Small intestine (tissue), 7 donors: ENCODE data around the gene S1PR2. TPM values are rescaled to one million over a fixed set of nuclear protein-coding genes. Genes with fewer than 3 reads are reported as not detected.

Experiments used
- DNase-seq, 2 donors: peaks; one replicate each; pipeline versions ENCODE4 v3.0.0 to v3.0.0-alpha.2; 2013
- FAIRE-seq: peaks from 2 replicates; lab custom pipeline; 2012; peaks lifted over from hg19 to GRCh38; lab: Jason Lieb, UNC
- H3K27ac ChIP-seq, 3 donors: one replicate each; pipeline ENCODE4 v1.5.1; 2013; ENCODE audit warnings: low read length in 2 of 3, mild to moderate bottlenecking in 2 of 3, control low read depth in 1 of 3, inconsistent platforms in 1 of 3, low read depth in 1 of 3, moderate library complexity in 1 of 3
- H3K27me3 ChIP-seq, 3 donors: one replicate each; pipeline ENCODE4 v1.6.1; 2013; ENCODE audit warnings: low read length in 3 of 3, inconsistent platforms in 1 of 3; ENCODE audit not compliant: control insufficient read depth in 3 of 3, insufficient read depth in 3 of 3
- H3K36me3 ChIP-seq, 3 donors: one replicate each; pipeline ENCODE4 v1.6.1; 2013; ENCODE audit warnings: low read length in 3 of 3, inconsistent platforms in 1 of 3, low read depth in 1 of 3, mild to moderate bottlenecking in 1 of 3, moderate library complexity in 1 of 3; ENCODE audit not compliant: control insufficient read depth in 3 of 3, insufficient read depth in 2 of 3
- H3K4me1 ChIP-seq, 3 donors: one replicate each; pipeline ENCODE4 v1.6.1; 2013; ENCODE audit warnings: low read length in 2 of 3, inconsistent platforms in 1 of 3, low read depth in 1 of 3, mild to moderate bottlenecking in 1 of 3, moderate library complexity in 1 of 3; ENCODE audit not compliant: control insufficient read depth in 3 of 3, insufficient read depth in 2 of 3
- H3K4me3 ChIP-seq, 3 donors: one replicate each; pipeline ENCODE4 v1.5.1; 2013; ENCODE audit warnings: low read length in 3 of 3, control low read depth in 1 of 3, inconsistent platforms in 1 of 3, low read depth in 1 of 3, mild to moderate bottlenecking in 1 of 3, moderate library complexity in 1 of 3
- H3K9me3 ChIP-seq, 2 donors: one replicate each; pipeline ENCODE4 v1.6.1; 2013; ENCODE audit warnings: low read depth in 1 of 2, low read length in 1 of 2; ENCODE audit not compliant: control insufficient read depth in 2 of 2, insufficient read depth in 1 of 2
- WGBS, 3 donors: extraction: QIAGEN DNeasy Blood & Tissue Kit; methylation state at CpG; one replicate each; pipeline ENCODE4 v1.1.7; 2013; 5-methylcytosine and 5-hydroxymethylcytosine counted together
- polyA plus RNA-seq, 4 donors: library from polyadenylated mRNA; stranded (reverse) in 3 of 4; unstranded in 1 of 4; fragments of 200-250 nt in 3 of 4; fragments of 120-200 nt in 1 of 4; gene quantifications; one replicate each; pipeline versions ENCODE4 v1.2.1 to v1.2.3, GENCODE V29; 2013
- donor health status: healthy with polysubstance abuse.
- donor health status: control.
- donor health status: control.
- donor health status: Bipolar disorder and iron deficiency.
- donor health status: healthy.

Gene S1PR2
- polyA plus RNA-seq, 4 donors: 0.81 to 4.3 (median 3.2) TPM; not detected in 1

GRCh38 chr19:10219678-10220077 lies 11.5 kb downstream of the S1PR2 start:
- Histone ChIP-seq H3K9me3 (no peaks in the 10 kb centered on the region), H3K27ac (no peak overlapping the region), H3K4me3 (no peak overlapping the region), H3K27me3 (no peaks in the 10 kb centered on the region), H3K36me3 (peaks cover 0 to 23% (median 0%) of the 10 kb centered on the region in 3 donors), H3K4me1 (no peaks in the 10 kb centered on the region)
- peak in 1 of 2 donors; percentile 21 for DNase-seq
- 22 to 28% (median 23%) methylated on average over 3 of the region's 3 CpGs for WGBS, 3 donors
- FAIRE-seq: no peak

GRCh38 chr19:10217085-10217484 lies 14.0 kb downstream of the S1PR2 start:
- Histone ChIP-seq H3K4me1 (no peaks in the 10 kb centered on the region), H3K27me3 (no peaks in the 10 kb centered on the region), H3K4me3 (no peak overlapping the region), H3K27ac (no peak overlapping the region), H3K36me3 (peaks cover 0 to 5% (median 0%) of the 10 kb centered on the region in 3 donors), H3K9me3 (no peaks in the 10 kb centered on the region)
- WGBS, 3 donors: 82 to 89% (median 84%) methylated on average over 9 of the region's 9 CpGs
- FAIRE-seq (no peak), DNase-seq (no peak)

- Histone ChIP-seq H3K27ac (no peak overlapping the region), H3K27me3 (no peaks in the 10 kb centered on the region), H3K36me3 (no peaks in the 10 kb centered on the region), H3K4me1 (no peaks in the 10 kb centered on the region), H3K4me3 (no peak overlapping the region), H3K9me3 (no peaks in the 10 kb centered on the region)
- DNase-seq (no peak), FAIRE-seq (no peak)
- 85 to 95% (median 92%) methylated on average over 5 of the region's 5 CpGs for WGBS, 3 donors
These were observed 16.3 kb downstream of the S1PR2 start for GRCh38 chr19:10214784-10215183.

GRCh38 chr19:10211691-10212090 lies 19.4 kb downstream of the S1PR2 start:
- Histone ChIP-seq H3K27me3 (no peaks in the 10 kb centered on the region), H3K27ac (no peak overlapping the region), H3K4me3 (no peak overlapping the region), H3K36me3 (no peaks in the 10 kb centered on the region), H3K9me3 (peaks cover 0 to 6% of the 10 kb centered on the region in 2 donors), H3K4me1 (no peaks in the 10 kb centered on the region)
- 74 to 91% (median 82%) methylated on average over 6 of the region's 6 CpGs for WGBS, 3 donors
- FAIRE-seq (no peak), DNase-seq (no peak)

- no peak for FAIRE-seq
- Histone ChIP-seq H3K27ac (no peak overlapping the region), H3K4me1 (no peaks in the 10 kb centered on the region), H3K36me3 (no peaks in the 10 kb centered on the region), H3K4me3 (no peak overlapping the region), H3K9me3 (peaks cover 0 to 6% of the 10 kb centered on the region in 2 donors), H3K27me3 (no peaks in the 10 kb centered on the region)
- no peak for DNase-seq
- WGBS, 3 donors: 84 to 87% (median 86%) methylated on average over 4 of the region's 4 CpGs
These were observed 20.1 kb downstream of the S1PR2 start for GRCh38 chr19:10211061-10211460.

GRCh38 chr19:10209315-10209714 lies 21.8 kb downstream of the S1PR2 start:
- H3K4me1 ChIP-seq: no peaks in the 10 kb centered on the region
- no peak for FAIRE-seq
- 57 to 61% (median 57%) methylated on average over 4 of the region's 4 CpGs for WGBS, 3 donors
- H3K4me3 ChIP-seq: no peak overlapping the region
- no peaks in the 10 kb centered on the region for H3K27me3 ChIP-seq
- no peak for DNase-seq
- H3K27ac ChIP-seq: no peak overlapping the region
- H3K36me3 ChIP-seq: no peaks in the 10 kb centered on the region
- H3K9me3 ChIP-seq: peaks cover 0 to 6% of the 10 kb centered on the region in 2 donors

- Histone ChIP-seq H3K27ac (no peak overlapping the region), H3K27me3 (no peaks in the 10 kb centered on the region), H3K9me3 (peaks cover 0 to 6% of the 10 kb centered on the region in 2 donors), H3K4me1 (no peaks in the 10 kb centered on the region), H3K4me3 (no peak overlapping the region), H3K36me3 (no peaks in the 10 kb centered on the region)
- no peak for FAIRE-seq
- DNase-seq: no peak
- 94 to 100% (median 96%) methylated on average over 1 of the region's 1 CpG for WGBS, 3 donors
These were observed 24.1 kb downstream of the S1PR2 start for GRCh38 chr19:10207026-10207425.

GRCh38 chr19:10206226-10206885 lies 24.8 kb downstream of the S1PR2 start:
- Histone ChIP-seq H3K36me3 (no peaks in the 10 kb centered on the region), H3K4me3 (no peak overlapping the region), H3K27ac (no peak overlapping the region), H3K9me3 (peaks cover 0 to 6% of the 10 kb centered on the region in 2 donors), H3K27me3 (no peaks in the 10 kb centered on the region), H3K4me1 (no peaks in the 10 kb centered on the region)
- FAIRE-seq: no peak
- DNase-seq: no peak
- WGBS, 3 donors: 82 to 89% (median 88%) methylated on average over 10 of the region's 10 CpGs

- 79 to 87% (median 83%) methylated on average over 4 of the region's 4 CpGs for WGBS, 3 donors
- DNase-seq (no peak), FAIRE-seq (no peak)
- Histone ChIP-seq H3K27me3 (no peaks in the 10 kb centered on the region), H3K4me3 (no peak overlapping the region), H3K4me1 (no peaks in the 10 kb centered on the region), H3K27ac (no peak overlapping the region), H3K9me3 (peaks cover 0 to 6% of the 10 kb centered on the region in 2 donors), H3K36me3 (no peaks in the 10 kb centered on the region)
These were observed 25.5 kb downstream of the S1PR2 start for GRCh38 chr19:10205636-10206035.
